Measurements from ENCODE around the gene EIF3A. TPM values are rescaled to one million over a fixed set of nuclear protein-coding genes. Genes with fewer than 3 reads are reported as not detected.
A peak's percentile ranks its signal among the peaks of the same experiment; 100 is the strongest.

The EIF3A gene
- total RNA-seq, 1 donor from 2014 or later = 100 TPM

GRCh38 chr10:118994321-118994720 lies 86.3 kb downstream of the EIF3A start:
- no peaks in the 10 kb centered on the region for H3K27me3 ChIP-seq
- intact Hi-C loops (cut with DNase I) = no loop called here
- H3K4me3 ChIP-seq = no peak overlapping the region
- H3K4me1 ChIP-seq = no peaks in the 10 kb centered on the region
- no peaks in the 10 kb centered on the region for H3K9me3 ChIP-seq
- peak in 1 of 2 donors; percentile 58 for DNase-seq (ENCODE audit: extremely low spot score in 2 of 2)
- no peak overlapping the region for H3K27ac ChIP-seq
- no peak for TF ChIP-seq CTCF (IDR thresholded peaks at IDR 0.05)
- TF ChIP-seq POLR2A (IDR thresholded peaks at IDR 0.05) = no peak
- no peak for TF ChIP-seq POLR2AphosphoS5 (IDR thresholded peaks at IDR 0.05; ENCODE audit: insufficient read depth in 1 of 2, low read depth in 1 of 2)
- no peaks in the 10 kb centered on the region for H3K36me3 ChIP-seq

GRCh38 chr10:118993214-118993613 lies 87.4 kb downstream of the EIF3A start:
- DNase-seq (ENCODE audit: extremely low spot score in 2 of 2) = peak in 1 of 2 donors; percentile 74

GRCh38 chr10:118992496-118992895 lies 88.1 kb downstream of the EIF3A start:
- H3K9me3 ChIP-seq = no peaks in the 10 kb centered on the region
- H3K27ac ChIP-seq = no peak overlapping the region
- no peaks in the 10 kb centered on the region for H3K27me3 ChIP-seq
- DNase-seq (ENCODE audit: extremely low spot score in 2 of 2) = peak in 1 of 2 donors; percentile 74
- no peaks in the 10 kb centered on the region for H3K4me1 ChIP-seq
- H3K36me3 ChIP-seq = no peaks in the 10 kb centered on the region
- intact Hi-C loops (cut with DNase I) = no loop called here
- no peak overlapping the region for H3K4me3 ChIP-seq
- TF ChIP-seq CTCF (IDR thresholded peaks at IDR 0.05) (no peak), POLR2AphosphoS5 (IDR thresholded peaks at IDR 0.05; ENCODE audit: insufficient read depth in 1 of 2, low read depth in 1 of 2) (no peak), POLR2A (IDR thresholded peaks at IDR 0.05) (no peak)

More at GRCh38 chr10:118993214-118993613, 87.4 kb downstream of the EIF3A start:
- no peaks in the 10 kb centered on the region for H3K9me3 ChIP-seq
- intact Hi-C loops (cut with DNase I) = no loop called here
- H3K36me3 ChIP-seq = no peaks in the 10 kb centered on the region
- TF ChIP-seq POLR2AphosphoS5 (IDR thresholded peaks at IDR 0.05; ENCODE audit: insufficient read depth in 1 of 2, low read depth in 1 of 2) (no peak), CTCF (IDR thresholded peaks at IDR 0.05) (no peak), POLR2A (IDR thresholded peaks at IDR 0.05) (no peak)
- no peak overlapping the region for H3K27ac ChIP-seq
- no peaks in the 10 kb centered on the region for H3K27me3 ChIP-seq
- H3K4me3 ChIP-seq = no peak overlapping the region
- H3K4me1 ChIP-seq = no peaks in the 10 kb centered on the region

GRCh38 chr10:118990326-118990725 lies 90.3 kb downstream of the EIF3A start:
- peaks cover 6% of the 10 kb centered on the region for H3K9me3 ChIP-seq
- no peak overlapping the region for H3K4me3 ChIP-seq
- intact Hi-C loops (cut with DNase I) = no loop called here
- no peak overlapping the region for H3K27ac ChIP-seq
- H3K27me3 ChIP-seq = no peaks in the 10 kb centered on the region
- DNase-seq (ENCODE audit: extremely low spot score in 2 of 2) = no peak
- no peaks in the 10 kb centered on the region for H3K36me3 ChIP-seq
- no peak for TF ChIP-seq POLR2A (IDR thresholded peaks at IDR 0.05)
- no peak for TF ChIP-seq POLR2AphosphoS5 (IDR thresholded peaks at IDR 0.05; ENCODE audit: insufficient read depth in 1 of 2, low read depth in 1 of 2)
- no peak for TF ChIP-seq CTCF (IDR thresholded peaks at IDR 0.05)
- no peaks in the 10 kb centered on the region for H3K4me1 ChIP-seq

GRCh38 chr10:118986815-118987790 lies 93.5 kb downstream of the EIF3A start:
- Histone ChIP-seq H3K27ac (no peak overlapping the region), H3K4me1 (no peaks in the 10 kb centered on the region), H3K36me3 (no peaks in the 10 kb centered on the region), H3K27me3 (no peaks in the 10 kb centered on the region), H3K4me3 (no peak overlapping the region), H3K9me3 (peaks cover 6% of the 10 kb centered on the region)
- TF ChIP-seq CTCF (IDR thresholded peaks at IDR 0.05) (no peak), POLR2AphosphoS5 (IDR thresholded peaks at IDR 0.05; ENCODE audit: insufficient read depth in 1 of 2, low read depth in 1 of 2) (no peak), POLR2A (IDR thresholded peaks at IDR 0.05) (no peak)
- intact Hi-C loops (cut with DNase I) = no loop called here
- DNase-seq (ENCODE audit: extremely low spot score in 2 of 2) = peak in 1 of 2 donors; percentile 43
